HCT116 (cell line): ENCODE results near the gene LRRK1. TPM values are rescaled to one million over a fixed set of nuclear protein-coding genes. Genes with fewer than 3 reads are reported as not detected.

ENCODE experiments used
- ATAC-seq: fragments of 200-7000 bp; cut with Tn5 transposase; 2 replicates; pipeline ENCODE4 v1.9.1; 2020; ENCODE audit warnings: mild to moderate bottlenecking, moderate library complexity
- BruUV-seq: library from RNA; stranded (reverse); fragments of 400-500 nt; replicated peaks from 2 replicates; lab custom pipeline; 2021; lab: Mats Ljungman, UMichigan
- CTCF ChIA-PET: fragments of 300-600 bp; sonication (Branson Sonifier 250); formaldehyde crosslinking; loops from one replicate; lab custom pipeline; 2021; ENCODE audit warnings: antibody characterized with exemption; lab: Charles Lee
- POLR2A ChIA-PET: fragments of 300-600, 350-600 bp; sonication (Branson Sonifier 250); formaldehyde crosslinking; loops from one replicate; lab custom pipeline; 2021; ENCODE audit warnings: antibody characterized with exemption; lab: Charles Lee
- RAD21 ChIA-PET, 2 experiments: fragments of 300-600 bp; sonication (Branson Sonifier 250); formaldehyde crosslinking; loops; one replicate each; lab custom pipeline; 2023; ENCODE audit warnings: low total read pairs in 2 of 2; ENCODE audit not compliant: uncharacterized antibody in 2 of 2, unreplicated experiment in 2 of 2, low non-redundant PET in 1 of 2; lab: Charles Lee
- DNase-seq: peaks from one replicate; pipeline ENCODE4 v3.0.0-alpha.2; 2010; ENCODE audit warnings: low read depth, low spot score
- H2AFZ ChIP-seq: fragments of 200-600 bp; shearing (Covaris generic), sonication (generic); 2 replicates; pipeline ENCODE4 v1.6.1; 2017; ENCODE audit warnings: low read depth, mixed run types, mixed read lengths, antibody characterized with exemption, low read length; ENCODE audit not compliant: poor library complexity, severe bottlenecking
- H3K27ac ChIP-seq: 2 replicates; pipeline ENCODE4 v1.5.1; 2012; ENCODE audit warnings: low read depth, low read length
- H3K27me3 ChIP-seq: fragments of 200-600 bp; sonication (generic); 2 replicates; pipeline ENCODE4 v1.6.1; 2016; ENCODE audit warnings: mixed run types, low read length, mixed read lengths; ENCODE audit not compliant: insufficient read depth
- H3K36me3 ChIP-seq, 2 experiments: fragments of 200-500 bp in 1 of 2; fragments of 200-600 bp in 1 of 2; sonication (Bioruptor generic) in 1 of 2; sonication (generic) in 1 of 2; 2 replicates each; pipeline versions ENCODE4 v1.5.1 to v1.6.1; 2014 to 2016; ENCODE audit warnings: low read length in 2 of 2, inconsistent platforms in 1 of 2, mixed read lengths in 1 of 2, mixed run types in 1 of 2; ENCODE audit not compliant: insufficient read depth in 2 of 2, control insufficient read depth in 1 of 2
- H3K4me1 ChIP-seq, 2 experiments: fragments of 200-600 bp in 1 of 2; sonication (generic) in 1 of 2; 2 replicates each; pipeline versions ENCODE4 v1.5.1 to v1.6.1; 2012 to 2017; ENCODE audit warnings: low read length in 2 of 2, inconsistent platforms in 1 of 2, mild to moderate bottlenecking in 1 of 2, mixed read lengths in 1 of 2, mixed run types in 1 of 2, moderate library complexity in 1 of 2; ENCODE audit not compliant: insufficient read depth in 2 of 2, control insufficient read depth in 1 of 2
- H3K4me2 ChIP-seq: fragments of 200-600 bp; sonication (generic); 2 replicates; pipeline ENCODE4 v1.6.1; 2017; ENCODE audit warnings: mixed run types, low read length, mixed read lengths
- H3K4me3 ChIP-seq, 2 experiments: fragments of 200-600 bp in 1 of 2; sonication (generic) in 1 of 2; replicated peaks in 1 of 2; 2 replicates each; pipeline ENCODE4 v1.5.1; 2011 to 2016; ENCODE audit warnings: low read length in 2 of 2, control low read depth in 1 of 2, low read depth in 1 of 2, mild to moderate bottlenecking in 1 of 2, mixed read lengths in 1 of 2, mixed run types in 1 of 2
- H3K79me2 ChIP-seq: fragments of 200-600 bp; sonication (generic); 2 replicates; pipeline ENCODE4 v1.6.1; 2017; ENCODE audit warnings: mild to moderate bottlenecking, mixed run types, low read length, moderate library complexity, mixed read lengths; ENCODE audit not compliant: insufficient read depth
- H3K9ac ChIP-seq: fragments of 200-600 bp; sonication (generic); 2 replicates; pipeline ENCODE4 v1.6.1; 2016; ENCODE audit warnings: low read length, mixed read lengths
- H3K9me2 ChIP-seq: fragments of 200-600 bp; sonication (generic), shearing (Covaris generic); 2 replicates; pipeline ENCODE4 v1.6.1; 2017; ENCODE audit warnings: mixed run types, mild to moderate bottlenecking, moderate library complexity; ENCODE audit not compliant: insufficient read depth
- H3K9me3 ChIP-seq, 2 experiments: fragments of 200-500 bp in 1 of 2; fragments of 200-600 bp in 1 of 2; sonication (Bioruptor generic) in 1 of 2; sonication (generic) in 1 of 2; 2 replicates each; pipeline ENCODE4 v1.6.1; 2014 to 2017; ENCODE audit warnings: low read length in 2 of 2, mixed read lengths in 2 of 2, inconsistent platforms in 1 of 2, low read depth in 1 of 2, mild to moderate bottlenecking in 1 of 2, mixed run types in 1 of 2, moderate library complexity in 1 of 2; ENCODE audit not compliant: control insufficient read depth in 1 of 2, insufficient read depth in 1 of 2
- H4K20me1 ChIP-seq: fragments of 200-600 bp; sonication (generic), shearing (Covaris generic); 2 replicates; pipeline ENCODE4 v1.6.1; 2017; ENCODE audit warnings: mixed run types, mild to moderate bottlenecking, moderate library complexity; ENCODE audit not compliant: insufficient read depth
- CBX3 ChIP-seq: IDR thresholded peaks from 2 replicates; pipeline ENCODE4 v1.6.1; 2012; ENCODE audit warnings: low read depth
- CEBPB ChIP-seq: IDR thresholded peaks from 2 replicates; pipeline ENCODE4 v1.6.1; 2012; ENCODE audit warnings: low read depth
- EZH2 ChIP-seq: fragments of 200-600 bp; sonication (generic); IDR thresholded peaks from 2 replicates; pipeline ENCODE4 v1.6.1; 2017; ENCODE audit warnings: antibody characterized with exemption, mixed run types
- FOSL1 ChIP-seq: IDR thresholded peaks from 2 replicates; pipeline ENCODE4 v1.6.1; 2012; ENCODE audit warnings: low read depth
- JUND ChIP-seq: IDR thresholded peaks from 2 replicates; pipeline ENCODE4 v1.6.1; 2012
- POLR2AphosphoS5 ChIP-seq: IDR thresholded peaks from 2 replicates; pipeline ENCODE4 v1.6.1; 2011; ENCODE audit warnings: mild to moderate bottlenecking, low read depth, low read length, moderate library complexity
- SIN3A ChIP-seq: IDR thresholded peaks from 2 replicates; pipeline ENCODE4 v1.6.1; 2012; ENCODE audit warnings: low read depth
- TCF7L2 ChIP-seq: IDR thresholded peaks from 2 replicates; pipeline ENCODE4 v1.7.0; 2011; ENCODE audit warnings: borderline replicate concordance, inconsistent platforms; ENCODE audit not compliant: insufficient read depth, insufficient read length; ENCODE audit errors: extremely low read depth
- ZFX ChIP-seq: fragments of 450-650 bp; IDR thresholded peaks from 2 replicates; pipeline ENCODE4 v1.6.1; 2017
- intact Hi-C: fragments of 100-400 bp; cut with micrococcal nuclease; formaldehyde crosslinking; loops from 2 replicates; pipeline ENCODE4 v1.10.0; 2022
- total RNA-seq: library from RNA; stranded (reverse); gene quantifications from one replicate; pipeline ENCODE4 v1.2.1, GENCODE V29; 2021; ENCODE audit not compliant: unreplicated experiment
- TF ChIP-seq, protein P1 (sequence below), 3 experiments: fragments of 200-600 bp in 1 of 3; sonication (generic) in 1 of 3; IDR thresholded peaks in 2 of 3; conservative IDR thresholded peaks in 1 of 3; 2 replicates each; pipeline ENCODE4 v1.5.1; 2012 to 2017; ENCODE audit warnings: low read depth in 2 of 3, low read length in 2 of 3, antibody characterized with exemption in 1 of 3, borderline replicate concordance in 1 of 3, control low read depth in 1 of 3, mild to moderate bottlenecking in 1 of 3, mixed read lengths in 1 of 3, mixed run types in 1 of 3, moderate library complexity in 1 of 3; ENCODE audit not compliant: insufficient read depth in 1 of 3
- TF ChIP-seq, protein P2 (sequence below): IDR thresholded peaks from 2 replicates; pipeline ENCODE4 v1.6.1; 2012; ENCODE audit warnings: low read depth

LRRK1 gene
- total RNA-seq, 1 experiment from 2014 or later = 21.6 TPM

DNA sequence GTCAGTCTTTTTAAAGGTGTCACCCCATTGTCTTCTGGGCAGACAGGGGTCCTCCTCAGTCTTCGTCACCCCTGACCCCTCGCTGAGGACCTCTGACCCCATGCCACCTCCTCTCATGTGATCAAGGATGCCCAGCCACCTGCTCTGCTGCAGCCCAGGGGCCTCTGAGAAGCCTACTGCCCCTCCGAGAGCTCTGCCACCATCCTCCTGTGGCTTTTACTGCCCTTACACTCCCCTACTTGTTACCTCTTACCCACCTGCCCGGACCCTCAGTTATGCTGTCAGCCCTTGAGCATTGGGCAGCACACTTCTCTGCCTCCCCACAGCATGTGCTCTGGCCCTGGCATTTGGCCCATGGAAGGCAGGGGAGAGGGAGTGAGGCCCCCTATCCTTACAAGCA, 123.2 kb downstream of the LRRK1 start (continued):
- TF ChIP-seq, protein P1, sequence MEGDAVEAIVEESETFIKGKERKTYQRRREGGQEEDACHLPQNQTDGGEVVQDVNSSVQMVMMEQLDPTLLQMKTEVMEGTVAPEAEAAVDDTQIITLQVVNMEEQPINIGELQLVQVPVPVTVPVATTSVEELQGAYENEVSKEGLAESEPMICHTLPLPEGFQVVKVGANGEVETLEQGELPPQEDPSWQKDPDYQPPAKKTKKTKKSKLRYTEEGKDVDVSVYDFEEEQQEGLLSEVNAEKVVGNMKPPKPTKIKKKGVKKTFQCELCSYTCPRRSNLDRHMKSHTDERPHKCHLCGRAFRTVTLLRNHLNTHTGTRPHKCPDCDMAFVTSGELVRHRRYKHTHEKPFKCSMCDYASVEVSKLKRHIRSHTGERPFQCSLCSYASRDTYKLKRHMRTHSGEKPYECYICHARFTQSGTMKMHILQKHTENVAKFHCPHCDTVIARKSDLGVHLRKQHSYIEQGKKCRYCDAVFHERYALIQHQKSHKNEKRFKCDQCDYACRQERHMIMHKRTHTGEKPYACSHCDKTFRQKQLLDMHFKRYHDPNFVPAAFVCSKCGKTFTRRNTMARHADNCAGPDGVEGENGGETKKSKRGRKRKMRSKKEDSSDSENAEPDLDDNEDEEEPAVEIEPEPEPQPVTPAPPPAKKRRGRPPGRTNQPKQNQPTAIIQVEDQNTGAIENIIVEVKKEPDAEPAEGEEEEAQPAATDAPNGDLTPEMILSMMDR (IDR thresholded peaks at IDR 0.05 in 2 of 3, conservative IDR thresholded peaks at IDR 0.05 in 1 of 3; ENCODE audit: borderline replicate concordance in 1 of 3, insufficient read depth in 1 of 3, low read depth in 2 of 3, low read length in 2 of 3) = no peak
- TF ChIP-seq POLR2AphosphoS5 = no peak
- TF ChIP-seq ZFX = no peak
- TF ChIP-seq CBX3 = no peak
- TF ChIP-seq, protein P2, sequence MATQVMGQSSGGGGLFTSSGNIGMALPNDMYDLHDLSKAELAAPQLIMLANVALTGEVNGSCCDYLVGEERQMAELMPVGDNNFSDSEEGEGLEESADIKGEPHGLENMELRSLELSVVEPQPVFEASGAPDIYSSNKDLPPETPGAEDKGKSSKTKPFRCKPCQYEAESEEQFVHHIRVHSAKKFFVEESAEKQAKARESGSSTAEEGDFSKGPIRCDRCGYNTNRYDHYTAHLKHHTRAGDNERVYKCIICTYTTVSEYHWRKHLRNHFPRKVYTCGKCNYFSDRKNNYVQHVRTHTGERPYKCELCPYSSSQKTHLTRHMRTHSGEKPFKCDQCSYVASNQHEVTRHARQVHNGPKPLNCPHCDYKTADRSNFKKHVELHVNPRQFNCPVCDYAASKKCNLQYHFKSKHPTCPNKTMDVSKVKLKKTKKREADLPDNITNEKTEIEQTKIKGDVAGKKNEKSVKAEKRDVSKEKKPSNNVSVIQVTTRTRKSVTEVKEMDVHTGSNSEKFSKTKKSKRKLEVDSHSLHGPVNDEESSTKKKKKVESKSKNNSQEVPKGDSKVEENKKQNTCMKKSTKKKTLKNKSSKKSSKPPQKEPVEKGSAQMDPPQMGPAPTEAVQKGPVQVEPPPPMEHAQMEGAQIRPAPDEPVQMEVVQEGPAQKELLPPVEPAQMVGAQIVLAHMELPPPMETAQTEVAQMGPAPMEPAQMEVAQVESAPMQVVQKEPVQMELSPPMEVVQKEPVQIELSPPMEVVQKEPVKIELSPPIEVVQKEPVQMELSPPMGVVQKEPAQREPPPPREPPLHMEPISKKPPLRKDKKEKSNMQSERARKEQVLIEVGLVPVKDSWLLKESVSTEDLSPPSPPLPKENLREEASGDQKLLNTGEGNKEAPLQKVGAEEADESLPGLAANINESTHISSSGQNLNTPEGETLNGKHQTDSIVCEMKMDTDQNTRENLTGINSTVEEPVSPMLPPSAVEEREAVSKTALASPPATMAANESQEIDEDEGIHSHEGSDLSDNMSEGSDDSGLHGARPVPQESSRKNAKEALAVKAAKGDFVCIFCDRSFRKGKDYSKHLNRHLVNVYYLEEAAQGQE = no peak
- TF ChIP-seq JUND = no peak
- no peak for TF ChIP-seq TCF7L2

DNA sequence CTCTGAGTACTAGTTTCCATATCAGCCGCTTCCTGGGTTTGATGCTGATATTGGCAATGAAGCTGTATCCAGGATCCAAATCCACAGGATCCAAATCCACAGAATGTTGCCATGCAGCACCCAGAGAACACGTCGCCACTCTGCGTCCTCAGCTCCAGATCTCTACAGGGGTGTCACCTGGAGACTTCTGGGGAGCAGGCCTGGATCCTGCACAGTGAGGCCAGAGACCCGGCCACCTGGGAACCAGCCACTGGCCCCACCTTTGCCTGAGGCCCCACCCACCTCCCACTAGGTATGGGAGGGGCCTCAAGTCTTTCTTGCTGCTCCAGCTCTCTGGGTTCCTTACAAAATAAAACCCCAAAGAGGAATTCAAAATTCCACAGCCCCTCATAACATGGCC, 123.9 kb downstream of the LRRK1 start:
- ChIA-PET CTCF (no interaction called here), RAD21 (no interaction called here)

More for the DNA sequence above, 123.9 kb downstream of the LRRK1 start:
- no TSS peak for BruUV-seq
- Histone ChIP-seq H4K20me1 (peaks cover 4% of the 10 kb centered on the region; the same call in 1 of the 2 replicates), H3K27ac (no peak overlapping the region)
- DNase-seq = no peak
- no peak for TF ChIP-seq FOSL1
- no peak for TF ChIP-seq SIN3A
- TF ChIP-seq, protein P1 (IDR thresholded peaks at IDR 0.05 in 2 of 3, conservative IDR thresholded peaks at IDR 0.05 in 1 of 3; ENCODE audit: borderline replicate concordance in 1 of 3, insufficient read depth in 1 of 3, low read depth in 2 of 3, low read length in 2 of 3) = no peak
- TF ChIP-seq TCF7L2 = no peak
- no peak for TF ChIP-seq EZH2
- no peak for TF ChIP-seq CBX3
- TF ChIP-seq JUND = no peak
- no peak for TF ChIP-seq CEBPB
- TF ChIP-seq, all 23 proteins: peak for 0
- no peaks in the 10 kb centered on the region for H3K9me3 ChIP-seq
- no peak overlapping the region for H2AFZ ChIP-seq
- no peaks in the 10 kb centered on the region for H3K4me1 ChIP-seq
- H3K79me2 ChIP-seq = no peaks in the 10 kb centered on the region
- ATAC-seq = peak; percentile 70
- POLR2A ChIA-PET = no interaction called here
- H3K9me2 ChIP-seq = no peaks in the 10 kb centered on the region
- no peak overlapping the region for H3K9ac ChIP-seq
- intact Hi-C loops = no loop called here
- no peaks in the 10 kb centered on the region for H3K27me3 ChIP-seq
- no peaks in the 10 kb centered on the region for H3K36me3 ChIP-seq
- no peak overlapping the region for H3K4me2 ChIP-seq
- H3K4me3 ChIP-seq = no peak overlapping the region
